GOT3 (cell line): ENCODE results near the gene TOMM7.
A peak's percentile ranks its signal among the peaks of the same experiment; 100 is the strongest.

Experiments used
- DNase-seq: peaks from one replicate; lab custom pipeline; 2025; ENCODE audit warnings: mixed read lengths; lab: John Stamatoyannopoulos, UW

TOMM7 gene

GRCh38 chr7:22822486-22823141, at the start of gene TOMM7:
TSS of gene TOMM7 (minus strand) at chr7:22822849. CDS start at chr7:22822779, 70 bp downstream.
- DNase-seq: peak; percentile 69

DNA sequence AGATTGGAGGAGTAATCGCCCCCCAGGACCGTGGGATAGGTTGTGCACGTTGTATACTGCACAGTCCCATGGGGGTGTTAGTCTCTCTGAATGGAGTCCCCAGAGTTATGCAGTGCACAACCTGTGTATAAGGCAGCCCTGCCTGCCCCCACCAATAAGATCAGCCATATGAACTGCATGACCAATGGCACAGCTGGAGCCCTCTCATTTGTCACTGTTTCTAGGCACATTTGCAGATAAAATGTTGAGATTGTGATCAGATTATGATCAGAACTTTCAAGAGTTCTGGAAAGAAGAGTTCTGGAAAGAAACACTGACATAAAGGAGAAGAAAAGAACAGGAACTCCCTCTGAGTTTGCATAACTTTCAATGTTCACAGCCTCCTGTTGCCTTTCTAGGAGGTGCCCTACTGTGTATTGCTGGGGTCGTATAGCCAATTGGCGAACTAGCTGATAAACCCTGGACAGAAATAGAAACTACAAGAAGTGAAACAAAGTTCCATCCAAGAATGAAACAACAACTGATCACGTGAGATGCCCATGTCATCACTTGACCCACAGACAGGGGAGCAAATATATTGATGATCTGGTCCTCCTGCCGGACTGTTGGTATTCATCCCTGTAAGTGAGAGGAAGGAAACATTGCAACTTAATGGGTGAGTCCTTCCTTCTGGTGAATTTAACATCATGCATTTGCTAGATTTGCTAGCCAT, 49.6 kb upstream of the TOMM7 start:
- DNase-seq: no peak

GRCh38 chr7:22871661-22872060, 49.0 kb upstream of the TOMM7 start:
- DNase-seq: no peak

DNA sequence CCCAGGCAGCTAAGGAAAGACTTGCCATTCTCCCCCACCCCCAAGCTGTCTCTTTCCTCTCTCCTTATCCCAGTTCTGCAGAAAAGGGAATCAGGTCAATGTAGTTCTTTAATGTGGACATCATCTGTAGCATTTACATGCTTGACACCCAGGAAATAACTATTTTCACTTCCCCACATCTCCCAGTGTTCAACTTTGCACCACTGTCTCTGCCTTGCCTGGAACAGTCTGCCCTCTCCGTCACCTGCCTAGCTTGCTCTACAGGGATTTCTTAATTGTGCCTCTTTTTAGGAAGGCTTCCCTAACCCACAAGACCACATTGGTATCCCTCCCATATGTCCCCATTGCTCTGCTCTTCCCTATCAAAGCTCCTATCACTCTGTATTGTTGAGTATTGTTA, 45.9 kb upstream of the TOMM7 start:
- no peak for DNase-seq

DNA sequence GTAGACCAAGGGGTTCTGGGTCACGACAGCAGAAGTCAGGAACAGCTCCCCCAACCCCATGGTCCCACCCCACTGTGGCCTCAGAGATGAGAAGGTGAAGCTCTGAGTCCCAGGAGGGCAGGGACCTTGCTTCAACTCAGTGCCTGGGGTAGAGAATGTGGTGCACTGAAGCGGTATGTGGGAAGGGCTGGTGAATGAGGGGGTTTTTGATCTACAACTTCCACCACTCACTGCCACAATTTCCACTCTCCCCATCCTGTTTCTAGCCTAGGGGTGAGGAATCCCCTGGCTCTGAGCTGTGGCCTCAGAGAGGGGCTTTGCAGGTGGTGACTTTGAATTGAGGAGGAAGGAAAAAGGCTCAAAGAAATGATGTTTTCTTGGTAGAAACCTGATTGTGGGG, 44.9 kb upstream of the TOMM7 start:
- DNase-seq: no peak

- DNase-seq: no peak
Observed at GRCh38 chr7:22867003-22867402, 44.4 kb upstream of the TOMM7 start.

DNA sequence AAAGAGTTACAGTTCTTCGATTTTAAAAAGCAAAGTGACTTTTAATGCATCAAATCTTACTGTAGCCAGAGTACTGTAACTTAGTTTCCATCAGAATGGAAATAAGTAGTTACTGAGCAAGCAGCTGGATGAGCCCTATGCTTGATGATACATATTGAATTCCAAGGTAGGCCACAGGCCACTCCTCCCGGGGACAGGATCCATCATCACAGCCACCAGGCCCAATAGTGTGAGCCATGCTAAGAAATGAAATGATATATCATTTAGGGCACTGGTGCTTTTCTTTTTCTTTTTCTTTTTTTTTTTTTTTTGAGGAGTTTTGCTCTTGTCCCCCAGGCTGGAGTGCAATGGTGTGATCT, 42.9 kb upstream of the TOMM7 start:
- no peak for DNase-seq

DNA sequence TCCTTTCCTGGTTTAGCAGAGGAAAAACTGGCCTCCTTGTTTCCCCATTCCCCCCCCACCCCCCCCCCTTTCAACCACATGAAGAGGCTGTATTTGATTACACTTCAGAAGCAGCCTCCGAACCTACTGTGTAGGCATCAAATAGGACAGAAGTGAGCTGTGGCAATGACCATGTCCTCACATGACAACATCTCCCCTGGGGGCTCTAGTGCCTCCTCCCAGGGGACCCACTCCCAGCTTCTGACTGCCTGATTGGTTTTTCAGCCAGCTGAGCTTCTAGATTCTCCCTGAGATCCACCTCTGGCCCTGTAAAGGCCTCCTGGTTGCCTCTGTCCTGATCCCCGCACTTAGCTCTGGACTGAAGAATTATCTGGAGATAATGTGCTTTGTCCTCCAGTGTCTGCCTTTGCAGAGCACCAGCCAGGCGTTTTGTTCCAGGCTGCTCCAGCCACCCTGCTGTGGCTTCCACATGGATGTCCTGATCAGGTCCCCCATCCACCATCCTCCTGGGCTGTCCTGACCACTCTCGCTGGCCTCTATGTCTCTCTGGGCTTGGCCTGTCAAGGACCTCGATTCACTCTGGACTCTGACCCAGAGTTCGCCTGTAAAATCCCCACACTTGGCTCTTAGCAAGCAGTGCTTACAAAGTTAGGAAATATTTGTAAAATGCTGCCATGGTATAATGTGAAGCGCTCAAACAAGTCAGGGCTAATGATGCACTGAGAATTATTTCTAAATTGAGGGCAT, 42.4 kb upstream of the TOMM7 start:
- no peak for DNase-seq

DNA sequence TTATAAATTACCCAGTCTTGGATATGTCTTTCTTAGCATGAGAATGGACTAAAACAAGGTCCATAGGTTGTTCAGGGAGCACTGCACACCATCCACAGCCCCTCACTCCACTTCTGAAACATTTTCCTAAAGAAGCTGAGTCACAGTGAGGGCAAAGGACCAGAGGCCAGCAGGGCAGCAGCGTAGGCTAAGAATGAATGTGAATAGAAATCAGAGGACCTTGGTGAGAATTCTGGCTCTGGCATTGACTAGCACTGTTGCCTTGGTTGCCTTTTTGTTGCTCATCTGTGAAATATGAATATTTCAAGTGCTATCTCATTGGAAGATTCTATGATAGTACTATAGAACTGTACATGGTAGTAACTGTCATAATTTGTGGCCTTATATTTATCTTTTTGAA, 41.7 kb upstream of the TOMM7 start:
- DNase-seq: no peak

DNA sequence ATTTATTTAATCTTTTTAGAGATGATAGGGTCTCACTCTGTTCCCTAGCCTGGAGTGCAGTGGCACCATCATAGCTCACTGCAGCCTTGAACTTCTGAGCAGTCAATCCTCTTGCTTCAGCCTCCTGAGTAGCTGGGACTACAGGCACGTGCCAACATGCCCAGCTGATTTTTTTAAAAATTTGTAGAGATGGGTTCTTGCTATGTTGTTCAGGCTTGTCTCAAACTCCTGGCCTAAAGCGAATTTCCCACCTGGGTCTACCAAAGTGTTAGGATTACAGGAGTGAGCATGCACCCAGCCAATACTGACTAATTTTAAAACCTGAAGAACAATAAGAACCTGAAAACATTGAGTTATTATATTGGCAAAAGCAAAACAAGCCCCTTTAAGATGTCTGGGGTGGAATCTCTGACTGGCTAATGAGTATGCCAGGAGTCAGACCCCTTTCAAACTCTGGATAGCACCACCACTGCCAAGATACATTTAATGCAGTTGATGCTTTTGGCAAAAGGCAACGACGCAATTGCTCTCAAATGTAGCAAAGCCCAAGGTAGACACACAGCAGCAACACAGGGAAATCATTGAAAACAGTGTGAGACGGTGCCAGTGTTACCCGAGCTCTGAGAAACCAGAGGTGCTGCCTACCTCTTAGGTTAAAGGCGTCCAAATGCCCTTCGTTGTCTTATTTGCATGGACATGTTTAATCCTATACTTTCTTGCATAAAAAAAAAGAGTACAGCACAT, 40.7 kb upstream of the TOMM7 start:
- no peak for DNase-seq

DNA sequence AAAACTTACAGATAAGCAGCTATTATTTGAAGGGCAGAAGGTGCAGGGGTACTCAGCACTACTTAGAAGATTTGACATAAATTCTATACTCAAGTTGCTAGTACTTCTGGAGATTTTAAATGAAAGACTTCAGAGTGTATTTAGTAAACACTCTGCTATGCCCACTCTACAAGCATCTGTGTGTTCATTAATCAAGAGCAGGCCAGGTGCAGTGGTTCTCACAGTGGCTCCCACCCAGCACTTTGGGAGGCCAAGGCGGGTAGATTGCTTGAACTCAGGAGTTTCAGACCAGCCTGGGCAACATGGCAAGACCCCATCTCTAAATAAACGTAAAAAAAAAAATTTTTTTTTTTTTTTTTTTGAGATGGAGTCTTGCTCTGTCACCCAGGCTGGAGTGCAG, 38.9 kb upstream of the TOMM7 start:
- no peak for DNase-seq

GRCh38 chr7:22860784-22861482, 38.3 kb upstream of the TOMM7 start:
- no peak for DNase-seq

GRCh38 chr7:22860337-22860736, 37.7 kb upstream of the TOMM7 start:
- no peak for DNase-seq

DNA sequence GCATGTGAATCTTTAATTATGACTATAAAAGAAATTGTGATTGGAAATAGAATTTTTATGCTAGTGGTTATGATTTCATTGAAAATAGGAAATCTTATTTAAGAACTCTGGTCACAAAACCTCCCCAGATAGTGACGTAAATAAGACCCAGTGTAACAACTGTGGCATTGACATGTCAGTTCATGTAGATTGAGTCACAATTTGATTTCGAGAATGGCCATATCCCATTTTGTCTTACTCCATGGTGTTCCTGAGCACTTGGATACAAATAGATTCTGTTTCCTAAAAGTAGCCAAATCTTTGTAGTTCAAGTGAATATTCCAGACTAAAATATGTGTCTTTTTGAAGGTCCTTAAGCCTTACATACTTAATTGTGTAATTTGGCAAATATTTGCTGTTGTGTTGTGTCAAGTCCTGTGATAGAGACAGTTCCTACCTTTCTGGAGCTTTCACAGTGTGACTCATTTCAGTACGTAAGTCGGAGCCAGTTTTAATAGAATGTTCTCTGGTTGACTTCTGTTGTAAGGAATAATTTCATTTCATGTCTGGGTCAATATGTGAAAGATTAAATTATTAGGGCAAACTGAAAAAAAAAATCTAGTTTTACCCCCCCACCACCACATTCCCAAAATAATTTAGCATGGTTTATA, 37.1 kb upstream of the TOMM7 start:
- no peak for DNase-seq

DNA sequence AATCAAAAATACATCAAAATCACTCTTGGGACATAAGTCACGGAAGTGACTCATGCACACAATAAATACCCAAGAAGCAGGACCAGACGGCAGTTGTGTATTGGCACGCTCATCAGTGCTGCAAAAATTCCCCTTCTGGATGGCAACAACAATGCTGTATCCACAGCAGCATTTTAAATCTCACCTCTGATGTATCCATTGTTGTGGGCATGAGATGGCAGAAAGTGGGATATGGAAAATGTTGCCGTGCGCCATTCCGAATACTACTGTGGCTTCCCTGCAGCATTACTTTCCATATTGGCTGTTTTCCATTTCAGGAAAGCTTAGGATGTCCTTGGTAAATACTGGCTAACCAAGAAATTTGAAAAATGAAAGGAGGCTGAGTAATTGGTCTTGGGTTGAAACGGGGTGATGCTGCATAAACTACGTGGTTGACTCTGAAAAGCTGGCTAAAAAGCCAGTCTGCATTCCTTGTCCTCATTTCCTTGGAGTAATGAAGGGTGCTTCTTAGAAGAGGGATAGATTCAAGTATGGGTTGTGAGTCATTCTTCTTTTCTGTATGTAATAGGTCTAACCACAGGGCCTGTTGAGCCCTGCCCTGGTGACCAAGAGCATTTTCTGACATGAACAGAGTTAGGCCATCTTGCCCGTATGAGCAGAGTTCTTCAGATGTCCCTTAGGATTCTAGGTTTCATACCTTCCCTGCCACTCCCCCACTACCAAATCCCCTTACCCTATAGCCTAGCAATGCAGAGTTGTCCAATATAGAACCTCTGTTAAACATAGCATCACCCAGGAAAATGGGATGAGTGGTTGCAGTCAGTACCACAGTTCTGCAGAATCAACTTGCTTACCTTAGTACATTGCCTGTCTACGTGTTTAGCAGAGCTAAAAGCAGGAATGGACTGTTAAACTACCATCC, 36.3 kb upstream of the TOMM7 start:
- DNase-seq: peak; percentile 66

DNA sequence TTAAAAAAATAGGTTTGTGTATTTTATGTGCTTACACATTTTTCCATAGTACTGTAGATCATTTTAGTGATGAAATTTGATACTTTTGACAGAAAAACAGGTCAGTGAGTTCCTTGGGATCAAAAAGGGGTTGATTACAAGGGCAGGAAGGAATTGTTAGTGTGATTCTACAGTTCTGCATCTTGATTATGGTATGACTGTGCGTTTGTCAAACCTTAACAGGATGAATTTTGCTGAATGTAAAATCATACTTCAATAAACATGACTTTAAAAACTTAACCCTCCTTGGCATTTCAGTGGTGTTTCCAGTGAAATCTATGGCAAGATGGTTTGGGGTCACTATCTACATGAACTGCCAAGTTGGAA, 35.6 kb upstream of the TOMM7 start:
- no peak for DNase-seq

- no peak for DNase-seq
Observed at GRCh38 chr7:22856416-22856815, 33.8 kb upstream of the TOMM7 start.

DNA sequence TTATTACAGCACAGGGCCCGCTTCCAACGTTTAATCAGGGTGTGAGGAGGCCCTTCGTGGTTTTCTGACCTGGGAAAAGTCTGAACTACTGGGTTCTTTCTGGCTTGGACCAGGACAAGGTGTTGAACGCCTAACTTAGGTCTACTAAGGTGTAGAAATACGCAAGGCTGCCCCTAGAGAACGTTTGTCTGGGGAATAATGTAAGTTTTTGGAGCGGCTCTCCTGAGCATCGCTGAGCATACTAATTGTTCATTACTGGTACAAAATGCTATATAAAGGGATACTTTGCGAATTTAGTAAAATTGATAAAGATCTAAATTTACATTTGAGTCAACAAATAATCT, 32.4 kb upstream of the TOMM7 start:
- DNase-seq: no peak

DNA sequence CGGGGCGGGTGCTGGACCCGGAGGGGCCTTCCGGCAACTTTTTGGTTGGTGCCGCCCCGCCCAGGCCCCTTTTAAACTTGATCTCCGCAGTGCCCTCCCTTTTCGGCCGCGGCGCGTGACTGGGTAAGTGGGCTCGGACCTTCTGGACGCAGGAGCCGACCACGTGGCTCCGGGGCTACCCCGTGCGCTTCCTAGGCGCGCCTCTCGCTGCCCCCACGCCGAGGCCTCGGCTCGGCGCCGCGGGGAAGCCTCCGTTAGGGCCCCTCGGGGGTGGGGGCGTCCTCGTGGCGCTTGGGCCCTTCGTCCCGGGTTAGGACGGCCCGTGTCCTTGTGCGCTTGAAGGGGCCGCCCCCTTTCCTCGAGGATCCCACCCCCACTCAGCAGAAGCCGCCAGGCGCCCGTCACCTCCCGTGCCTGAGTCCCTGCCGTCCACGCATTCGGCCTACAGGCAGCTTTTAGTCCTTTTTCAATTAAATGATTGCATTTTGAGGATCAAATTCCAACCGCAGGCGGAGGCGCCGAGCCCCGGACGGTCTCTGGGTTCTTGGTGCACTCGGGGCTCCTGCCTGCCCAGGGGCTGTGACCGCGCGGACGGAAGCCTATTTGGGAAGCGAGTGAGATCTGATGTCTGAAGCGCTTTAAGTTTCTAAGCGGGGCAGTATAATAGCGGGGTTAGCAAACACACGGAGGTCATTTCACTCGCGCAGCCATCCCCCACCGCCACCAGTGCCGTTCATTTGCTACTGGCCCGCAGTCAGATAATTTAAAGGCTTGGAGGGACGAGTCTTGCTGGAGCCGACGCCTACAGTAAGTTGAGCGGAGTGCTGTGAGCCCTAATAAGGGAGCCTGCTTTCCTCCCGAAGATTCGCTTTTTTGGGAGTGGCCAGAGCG, 31.8 kb upstream of the TOMM7 start:
- peak; percentile 76 for DNase-seq
